ENCODE results near the gene MAP1LC3C. TPM values are rescaled to one million over a fixed set of nuclear protein-coding genes. Genes with fewer than 3 reads are reported as not detected.

MAP1LC3C gene
- total RNA-seq, 2 donors from 2014 or later: 0.22 TPM; not detected in 1

DNA sequence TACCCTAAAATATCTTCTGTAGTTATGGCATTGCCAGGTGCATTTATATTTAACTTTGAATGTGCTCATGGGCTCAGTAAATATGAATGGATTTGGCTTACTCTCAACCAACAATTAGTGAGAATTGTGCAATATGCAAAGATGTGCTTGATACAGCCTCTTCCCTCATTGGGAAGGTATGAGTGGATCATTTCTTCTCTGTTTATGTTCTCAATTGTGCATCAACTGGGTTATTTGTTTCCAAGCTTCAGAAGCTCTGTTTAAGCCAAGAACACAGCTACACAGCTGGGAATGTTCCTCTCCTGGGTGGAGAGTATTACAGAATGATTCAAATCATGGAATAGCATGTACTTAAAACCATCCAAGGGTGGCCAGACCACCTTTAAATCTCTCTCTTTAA, 17.6 kb upstream of the MAP1LC3C start:
- H3K27me3 ChIP-seq (ENCODE audit: control insufficient read depth, insufficient read depth, low read length, poor library complexity, severe bottlenecking): no peaks in the 10 kb centered on the region
- H3K4me1 ChIP-seq (ENCODE audit: control insufficient read depth, insufficient read depth, low read length): no peaks in the 10 kb centered on the region
- TF ChIP-seq, protein P1, sequence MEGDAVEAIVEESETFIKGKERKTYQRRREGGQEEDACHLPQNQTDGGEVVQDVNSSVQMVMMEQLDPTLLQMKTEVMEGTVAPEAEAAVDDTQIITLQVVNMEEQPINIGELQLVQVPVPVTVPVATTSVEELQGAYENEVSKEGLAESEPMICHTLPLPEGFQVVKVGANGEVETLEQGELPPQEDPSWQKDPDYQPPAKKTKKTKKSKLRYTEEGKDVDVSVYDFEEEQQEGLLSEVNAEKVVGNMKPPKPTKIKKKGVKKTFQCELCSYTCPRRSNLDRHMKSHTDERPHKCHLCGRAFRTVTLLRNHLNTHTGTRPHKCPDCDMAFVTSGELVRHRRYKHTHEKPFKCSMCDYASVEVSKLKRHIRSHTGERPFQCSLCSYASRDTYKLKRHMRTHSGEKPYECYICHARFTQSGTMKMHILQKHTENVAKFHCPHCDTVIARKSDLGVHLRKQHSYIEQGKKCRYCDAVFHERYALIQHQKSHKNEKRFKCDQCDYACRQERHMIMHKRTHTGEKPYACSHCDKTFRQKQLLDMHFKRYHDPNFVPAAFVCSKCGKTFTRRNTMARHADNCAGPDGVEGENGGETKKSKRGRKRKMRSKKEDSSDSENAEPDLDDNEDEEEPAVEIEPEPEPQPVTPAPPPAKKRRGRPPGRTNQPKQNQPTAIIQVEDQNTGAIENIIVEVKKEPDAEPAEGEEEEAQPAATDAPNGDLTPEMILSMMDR (conservative IDR thresholded peaks at IDR 0.05): no peak
- no peak for DNase-seq
- H3K9me3 ChIP-seq (ENCODE audit: control insufficient read depth, low read length): no peaks in the 10 kb centered on the region
- Mint-ChIP-seq H3K4me3 (no peak overlapping the region), H3K27me3 (ENCODE audit: insufficient read depth) (no peaks in the 10 kb centered on the region), H3K36me3 (ENCODE audit: low read depth) (no peaks in the 10 kb centered on the region), H3K4me1 (no peaks in the 10 kb centered on the region), H3K27ac (no peak overlapping the region), H3K9me3 (peaks cover 6% of the 10 kb centered on the region)
- H3K36me3 ChIP-seq (ENCODE audit: control insufficient read depth, insufficient read depth, low read length): no peaks in the 10 kb centered on the region
- H3K27ac ChIP-seq (ENCODE audit: low read depth, low read length): no peak overlapping the region
- no peak overlapping the region for H3K9ac ChIP-seq (ENCODE audit: extremely low read depth, low read length, poor library complexity, severe bottlenecking)
- no peak overlapping the region for H3K4me3 ChIP-seq (ENCODE audit: low read length)

DNA sequence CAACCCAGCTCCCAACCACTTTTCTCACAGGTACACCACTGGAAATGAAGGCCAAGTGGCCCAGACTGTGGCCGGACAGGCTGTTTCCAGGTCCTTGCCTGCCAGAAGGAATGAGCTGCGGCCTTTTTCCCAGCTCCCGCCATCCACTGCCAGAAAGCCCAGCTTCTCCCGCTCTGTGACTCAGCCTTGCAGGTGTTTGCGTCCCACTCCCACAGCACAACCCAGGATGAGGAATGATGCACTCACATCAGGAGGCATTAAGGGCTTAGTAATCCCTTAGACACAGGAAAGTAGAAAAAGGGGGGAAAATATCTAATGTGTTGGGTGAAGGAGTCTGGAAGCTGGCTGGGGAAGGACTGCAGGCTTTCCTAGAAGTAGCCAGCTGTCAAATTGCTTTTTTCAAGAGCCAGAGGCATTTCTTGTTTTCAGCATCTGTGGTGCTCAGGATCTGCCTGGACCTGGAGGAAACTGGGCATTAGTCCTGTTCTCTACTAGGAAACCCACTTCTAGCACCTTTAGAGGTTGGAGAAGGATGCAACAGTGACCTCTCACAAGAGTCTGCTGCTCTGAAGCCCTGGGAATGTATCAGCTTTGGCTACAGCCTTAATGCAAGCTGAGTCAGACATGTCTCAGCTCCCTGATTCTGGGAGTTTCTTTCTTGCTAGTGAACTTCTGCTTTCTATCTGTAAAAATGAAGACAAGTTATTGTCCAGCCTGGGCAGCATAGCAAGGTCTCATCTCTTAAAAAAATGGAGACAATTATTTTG, 13.2 kb upstream of the MAP1LC3C start:
- no peaks in the 10 kb centered on the region for H3K36me3 Mint-ChIP-seq (ENCODE audit: low read depth)
- TF ChIP-seq, protein P1 (conservative IDR thresholded peaks at IDR 0.05): no peak
- H3K27me3 Mint-ChIP-seq (ENCODE audit: insufficient read depth): no peaks in the 10 kb centered on the region
- H3K27ac Mint-ChIP-seq: no peak overlapping the region
- Histone ChIP-seq H3K27ac (ENCODE audit: low read depth, low read length) (no peak overlapping the region), H3K27me3 (ENCODE audit: control insufficient read depth, insufficient read depth, low read length, poor library complexity, severe bottlenecking) (no peaks in the 10 kb centered on the region), H3K4me1 (ENCODE audit: control insufficient read depth, insufficient read depth, low read length) (no peaks in the 10 kb centered on the region), H3K9ac (ENCODE audit: extremely low read depth, low read length, poor library complexity, severe bottlenecking) (no peak overlapping the region), H3K4me3 (ENCODE audit: low read length) (no peak overlapping the region), H3K9me3 (ENCODE audit: control insufficient read depth, low read length) (no peaks in the 10 kb centered on the region), H3K36me3 (ENCODE audit: control insufficient read depth, insufficient read depth, low read length) (no peaks in the 10 kb centered on the region)
- H3K9me3 Mint-ChIP-seq: no peaks in the 10 kb centered on the region
- H3K4me1 Mint-ChIP-seq: no peaks in the 10 kb centered on the region
- no peak for DNase-seq
- 97% methylated on average over 5 of the region's 5 CpGs; no CpG with 5 or more reads in 1 of the 2 experiments for WGBS, 2 experiments (ENCODE audit: insufficient coverage in 1 of 2, insufficient read length in 1 of 2)
- no peak overlapping the region for H3K4me3 Mint-ChIP-seq

DNA sequence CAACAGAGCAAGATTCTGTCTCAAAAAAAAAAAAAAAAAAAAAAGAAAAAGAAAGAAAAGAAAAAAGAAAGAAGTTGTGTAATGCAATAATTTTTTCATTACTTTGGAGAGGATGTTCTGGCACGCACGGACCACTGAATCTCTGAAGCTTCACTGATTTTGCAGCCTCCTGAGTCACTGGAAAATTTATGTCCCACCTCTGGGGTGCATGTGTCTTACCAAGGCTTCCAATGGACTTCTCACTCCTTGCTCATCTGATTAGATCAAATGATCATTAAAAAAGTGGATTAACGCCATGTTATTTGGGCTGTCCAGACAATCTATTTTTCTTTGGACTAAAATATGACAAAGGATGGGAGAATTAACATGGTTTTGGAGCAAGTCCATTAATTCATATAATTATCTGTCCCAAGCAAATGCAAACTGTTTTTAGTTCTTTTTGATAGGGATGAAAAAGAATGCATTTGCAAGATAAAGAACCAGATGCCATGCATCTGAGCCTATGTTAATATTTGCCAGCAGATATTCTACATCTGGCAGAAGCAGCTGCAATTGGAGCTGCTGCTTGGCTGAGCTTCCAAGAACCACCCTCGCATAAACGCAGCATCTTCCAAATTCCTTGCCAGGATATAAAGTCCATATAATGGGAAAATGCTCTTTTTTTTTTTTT, 10.1 kb upstream of the MAP1LC3C start:
- 95 to 96% methylated on average over 2 to 5 of the region's 5 CpGs for WGBS, 2 experiments (ENCODE audit: insufficient coverage in 1 of 2, insufficient read length in 1 of 2)
- Mint-ChIP-seq H3K9me3 (peaks cover 3% of the 10 kb centered on the region), H3K36me3 (ENCODE audit: low read depth) (no peaks in the 10 kb centered on the region), H3K27me3 (ENCODE audit: insufficient read depth) (no peaks in the 10 kb centered on the region), H3K4me1 (no peaks in the 10 kb centered on the region), H3K27ac (no peak overlapping the region), H3K4me3 (no peak overlapping the region)
- Histone ChIP-seq H3K4me3 (ENCODE audit: low read length) (no peak overlapping the region), H3K4me1 (ENCODE audit: control insufficient read depth, insufficient read depth, low read length) (no peaks in the 10 kb centered on the region), H3K9ac (ENCODE audit: extremely low read depth, low read length, poor library complexity, severe bottlenecking) (no peak overlapping the region), H3K36me3 (ENCODE audit: control insufficient read depth, insufficient read depth, low read length) (no peaks in the 10 kb centered on the region), H3K27ac (ENCODE audit: low read depth, low read length) (no peak overlapping the region), H3K27me3 (ENCODE audit: control insufficient read depth, insufficient read depth, low read length, poor library complexity, severe bottlenecking) (no peaks in the 10 kb centered on the region), H3K9me3 (ENCODE audit: control insufficient read depth, low read length) (no peaks in the 10 kb centered on the region)
- DNase-seq: no peak
- TF ChIP-seq, protein P1 (conservative IDR thresholded peaks at IDR 0.05): no peak
